ENCODE data around the gene SLC26A11. TPM values are rescaled to one million over a fixed set of nuclear protein-coding genes. Genes with fewer than 3 reads are reported as not detected.

SLC26A11 gene
- total RNA-seq, 2 experiments from 2014 or later = 46.5 to 50.9 TPM

DNA sequence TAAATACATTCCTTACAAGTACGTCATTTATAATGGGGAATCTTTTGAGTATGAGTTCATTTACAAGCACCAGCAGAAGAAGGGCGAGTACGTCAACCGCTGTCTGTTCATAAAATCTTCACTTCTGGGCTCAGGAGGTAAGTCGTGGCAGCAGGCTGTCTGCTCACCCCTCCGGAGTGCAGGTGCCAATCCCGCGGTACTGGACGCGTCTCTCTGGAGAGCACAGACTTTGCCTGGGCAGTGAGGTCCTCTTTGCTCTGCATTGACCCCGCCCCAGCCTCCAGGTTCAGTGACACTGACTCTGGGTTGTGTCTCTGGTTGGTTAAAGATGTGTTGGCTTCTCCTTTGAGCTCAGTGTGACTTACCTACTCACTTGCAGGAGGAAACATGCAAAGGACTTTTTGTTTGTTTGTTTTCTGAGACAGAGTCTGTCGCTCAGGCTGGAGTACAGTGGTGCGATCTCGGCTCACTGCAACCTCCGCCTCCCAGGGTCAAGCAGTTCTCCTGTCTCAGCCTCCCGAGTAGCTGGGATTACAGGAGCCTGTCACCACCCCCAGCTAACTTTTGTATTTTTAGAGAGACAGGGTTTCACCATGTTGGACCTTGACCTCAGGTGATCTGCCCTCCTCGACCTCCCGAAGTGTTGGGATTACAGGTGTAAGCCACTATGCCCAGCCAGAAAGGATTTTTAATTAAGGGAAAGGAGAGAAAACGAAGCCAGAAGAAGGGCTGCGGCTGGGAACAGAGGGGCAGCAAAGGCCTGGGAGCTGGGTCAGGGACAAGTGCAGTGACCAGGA, 71.7 kb downstream of the SLC26A11 start:
- no peak for ATAC-seq (ENCODE audit: poor library complexity)
- no peaks in the 10 kb centered on the region for H3K4me1 Mint-ChIP-seq (ENCODE audit: low read depth)
- Histone ChIP-seq H3K4me3 (ENCODE audit: low read length) (no peak overlapping the region), H3K27me3 (ENCODE audit: control insufficient read depth in 1 of 2, insufficient read depth in 2 of 2, low read length in 2 of 2) (no peaks in the 10 kb centered on the region), H3K9me3 (ENCODE audit: control insufficient read depth in 1 of 2, insufficient read depth in 1 of 2, low read length in 2 of 2) (no peaks in the 10 kb centered on the region), H3K27ac (ENCODE audit: low read depth in 1 of 2, low read length in 2 of 2) (no peak overlapping the region), H3K4me1 (ENCODE audit: insufficient read depth, low read length) (peaks cover 14% of the 10 kb centered on the region), H3K36me3 (ENCODE audit: insufficient read depth, low read length) (peaks cover 92% of the 10 kb centered on the region)
- H3K36me3 Mint-ChIP-seq (ENCODE audit: low read depth) = peaks cover 88% of the 10 kb centered on the region
- POLR2A ChIA-PET = no interaction called here
- DNase-seq = no peak
- TF ChIP-seq, protein P1, sequence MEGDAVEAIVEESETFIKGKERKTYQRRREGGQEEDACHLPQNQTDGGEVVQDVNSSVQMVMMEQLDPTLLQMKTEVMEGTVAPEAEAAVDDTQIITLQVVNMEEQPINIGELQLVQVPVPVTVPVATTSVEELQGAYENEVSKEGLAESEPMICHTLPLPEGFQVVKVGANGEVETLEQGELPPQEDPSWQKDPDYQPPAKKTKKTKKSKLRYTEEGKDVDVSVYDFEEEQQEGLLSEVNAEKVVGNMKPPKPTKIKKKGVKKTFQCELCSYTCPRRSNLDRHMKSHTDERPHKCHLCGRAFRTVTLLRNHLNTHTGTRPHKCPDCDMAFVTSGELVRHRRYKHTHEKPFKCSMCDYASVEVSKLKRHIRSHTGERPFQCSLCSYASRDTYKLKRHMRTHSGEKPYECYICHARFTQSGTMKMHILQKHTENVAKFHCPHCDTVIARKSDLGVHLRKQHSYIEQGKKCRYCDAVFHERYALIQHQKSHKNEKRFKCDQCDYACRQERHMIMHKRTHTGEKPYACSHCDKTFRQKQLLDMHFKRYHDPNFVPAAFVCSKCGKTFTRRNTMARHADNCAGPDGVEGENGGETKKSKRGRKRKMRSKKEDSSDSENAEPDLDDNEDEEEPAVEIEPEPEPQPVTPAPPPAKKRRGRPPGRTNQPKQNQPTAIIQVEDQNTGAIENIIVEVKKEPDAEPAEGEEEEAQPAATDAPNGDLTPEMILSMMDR (IDR thresholded peaks at IDR 0.05) = no peak
- no peak overlapping the region for H3K27ac Mint-ChIP-seq
- H3K27me3 Mint-ChIP-seq = no peaks in the 10 kb centered on the region
- CTCF ChIA-PET = no interaction called here
- intact Hi-C loops (cut with DNase I, micrococcal nuclease) = no loop called here
- no peaks in the 10 kb centered on the region for H3K9me3 Mint-ChIP-seq
- no peak overlapping the region for H3K4me3 Mint-ChIP-seq

DNA sequence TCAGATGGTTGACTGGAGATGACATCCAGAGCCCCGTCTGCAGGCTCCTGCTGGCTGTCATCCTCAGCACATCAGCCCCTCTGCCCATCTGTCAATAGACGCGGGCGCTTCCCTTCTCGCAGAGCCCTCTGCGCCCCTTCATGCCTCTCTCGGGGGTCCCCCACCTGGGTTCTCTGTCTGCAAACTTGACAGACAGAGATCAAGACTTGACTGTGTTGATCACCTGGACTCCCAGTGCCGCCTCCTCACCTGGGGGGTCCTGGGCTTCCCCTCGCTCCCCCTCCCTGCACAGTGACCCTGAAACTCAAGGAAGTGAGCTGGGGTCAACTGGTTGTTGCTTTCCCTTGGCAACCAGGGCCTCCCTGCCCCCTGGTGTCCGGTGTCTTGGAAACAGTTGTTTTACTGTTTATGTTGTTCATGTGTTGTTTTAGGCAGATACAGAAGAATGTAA, 72.3 kb downstream of the SLC26A11 start:
- ATAC-seq (ENCODE audit: poor library complexity) (no peak), DNase-seq (no peak)
- TF ChIP-seq, protein P1 (IDR thresholded peaks at IDR 0.05) = no peak
- peaks cover 88% of the 10 kb centered on the region for H3K36me3 Mint-ChIP-seq (ENCODE audit: low read depth)
- Histone ChIP-seq H3K27ac (ENCODE audit: low read depth in 1 of 2, low read length in 2 of 2) (no peak overlapping the region), H3K36me3 (ENCODE audit: insufficient read depth, low read length) (peaks cover 92% of the 10 kb centered on the region), H3K27me3 (ENCODE audit: control insufficient read depth in 1 of 2, insufficient read depth in 2 of 2, low read length in 2 of 2) (no peaks in the 10 kb centered on the region), H3K4me3 (ENCODE audit: low read length) (no peak overlapping the region), H3K9me3 (ENCODE audit: control insufficient read depth in 1 of 2, insufficient read depth in 1 of 2, low read length in 2 of 2) (no peaks in the 10 kb centered on the region), H3K4me1 (ENCODE audit: insufficient read depth, low read length) (peaks cover 14% of the 10 kb centered on the region)
- intact Hi-C loops (cut with DNase I, micrococcal nuclease) = no loop called here
- no peaks in the 10 kb centered on the region for H3K27me3 Mint-ChIP-seq
- no peaks in the 10 kb centered on the region for H3K4me1 Mint-ChIP-seq (ENCODE audit: low read depth)
- H3K9me3 Mint-ChIP-seq = no peaks in the 10 kb centered on the region
- ChIA-PET POLR2A (interaction anchor here (1.0 kb wide), 1 partner anchor 29 kb away, joined by 4 read pairs; no protein-coding TSS in a partner anchor), CTCF (no interaction called here)
- H3K4me3 Mint-ChIP-seq = no peak overlapping the region
- peak overlapping the region; percentile 30 for H3K27ac Mint-ChIP-seq

DNA sequence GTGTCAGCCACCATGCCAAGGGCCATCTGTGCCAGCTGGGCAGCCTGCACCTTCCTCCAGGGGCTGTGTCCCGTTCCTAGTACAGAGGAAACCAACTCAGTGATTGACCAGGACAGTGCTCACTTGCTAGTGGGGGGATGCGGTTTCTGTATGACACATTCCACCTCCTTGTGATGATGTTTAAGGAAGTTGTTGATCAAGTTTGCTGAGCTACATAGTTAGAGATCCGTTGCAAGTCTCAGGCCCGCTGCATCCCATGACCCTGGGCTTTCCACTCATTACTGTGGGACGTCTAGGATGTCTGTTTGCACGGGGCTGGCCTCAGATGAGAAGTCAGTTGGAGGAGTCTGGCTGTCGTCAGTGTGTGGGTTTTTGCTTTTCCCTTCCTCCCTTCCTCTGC, 74.0 kb downstream of the SLC26A11 start:
- ChIA-PET CTCF (no interaction called here), POLR2A (no interaction called here)

More for the DNA sequence above, 74.0 kb downstream of the SLC26A11 start:
- Mint-ChIP-seq H3K4me3 (no peak overlapping the region), H3K9me3 (no peaks in the 10 kb centered on the region), H3K27ac (no peak overlapping the region), H3K27me3 (no peaks in the 10 kb centered on the region), H3K36me3 (ENCODE audit: low read depth) (peaks cover 94% of the 10 kb centered on the region), H3K4me1 (ENCODE audit: low read depth) (no peaks in the 10 kb centered on the region)
- intact Hi-C loops (cut with DNase I, micrococcal nuclease) = no loop called here
- Histone ChIP-seq H3K27ac (ENCODE audit: low read depth in 1 of 2, low read length in 2 of 2) (no peak overlapping the region), H3K36me3 (ENCODE audit: insufficient read depth, low read length) (peaks cover 93% of the 10 kb centered on the region), H3K9me3 (ENCODE audit: control insufficient read depth in 1 of 2, insufficient read depth in 1 of 2, low read length in 2 of 2) (no peaks in the 10 kb centered on the region), H3K27me3 (ENCODE audit: control insufficient read depth in 1 of 2, insufficient read depth in 2 of 2, low read length in 2 of 2) (no peaks in the 10 kb centered on the region), H3K4me3 (ENCODE audit: low read length) (no peak overlapping the region), H3K4me1 (ENCODE audit: insufficient read depth, low read length) (peaks cover 3% of the 10 kb centered on the region)
- no peak for ATAC-seq (ENCODE audit: poor library complexity)
- TF ChIP-seq, protein P1 (IDR thresholded peaks at IDR 0.05) = no peak
- no peak for DNase-seq

Measured in CD4-positive, alpha-beta T cell (primary cell).